ENCODE results near the gene ANKRD7. TPM values are rescaled to one million over a fixed set of nuclear protein-coding genes. Genes with fewer than 3 reads are reported as not detected.

The ANKRD7 gene
- total and polyA plus RNA-seq, 8 donors, result 0.28 to 1.2 (median 0.63) TPM

GRCh38 chr7:118243695-118244094, 19.2 kb downstream of the ANKRD7 start:
- H3K9me3 ChIP-seq, result no peaks in the 10 kb centered on the region
- H3K4me1 ChIP-seq, result no peaks in the 10 kb centered on the region
- no peak for FAIRE-seq
- no peak overlapping the region for H3K27ac ChIP-seq
- WGBS, 2 donors, result 47 to 50% methylated on average over 1 of the region's 1 CpG
- H3K4me3 ChIP-seq, result no peak overlapping the region
- no peaks in the 10 kb centered on the region for H3K27me3 ChIP-seq
- no peaks in the 10 kb centered on the region for H3K36me3 ChIP-seq
- no peak for ATAC-seq
- TF ChIP-seq CTCF (IDR thresholded peaks at IDR 0.05), result no peak
- DNase-seq, result no peak
- intact Hi-C loops (cut with DNase I), result no loop called here

GRCh38 chr7:118245267-118246040, 20.9 kb downstream of the ANKRD7 start:
- no peak for TF ChIP-seq CTCF (IDR thresholded peaks at IDR 0.05)
- Histone ChIP-seq H3K4me3 (no peak overlapping the region), H3K4me1 (no peaks in the 10 kb centered on the region), H3K9me3 (no peaks in the 10 kb centered on the region), H3K27ac (no peak overlapping the region), H3K27me3 (no peaks in the 10 kb centered on the region), H3K36me3 (no peaks in the 10 kb centered on the region)
- intact Hi-C loops (cut with DNase I), result no loop called here
- ATAC-seq (no peak), FAIRE-seq (no peak), DNase-seq (no peak)
- 40 to 60% methylated on average over 2 of the region's 2 CpGs for WGBS, 2 donors

- no peaks in the 10 kb centered on the region for H3K9me3 ChIP-seq
- no peak overlapping the region for H3K27ac ChIP-seq
- no peak for TF ChIP-seq CTCF (IDR thresholded peaks at IDR 0.05)
- no peaks in the 10 kb centered on the region for H3K4me1 ChIP-seq
- 50 to 53% methylated on average over 4 of the region's 4 CpGs for WGBS, 2 donors
- DNase-seq (no peak), ATAC-seq (no peak), FAIRE-seq (peak; percentile 37)
- no peak overlapping the region for H3K4me3 ChIP-seq
- intact Hi-C loops (cut with DNase I), result no loop called here
- H3K36me3 ChIP-seq, result no peaks in the 10 kb centered on the region
- H3K27me3 ChIP-seq, result no peaks in the 10 kb centered on the region
Observed at GRCh38 chr7:118250860-118251494, 26.5 kb downstream of the ANKRD7 start.

- Histone ChIP-seq H3K4me1 (no peaks in the 10 kb centered on the region), H3K4me3 (no peak overlapping the region), H3K9me3 (no peaks in the 10 kb centered on the region), H3K36me3 (no peaks in the 10 kb centered on the region), H3K27ac (no peak overlapping the region), H3K27me3 (no peaks in the 10 kb centered on the region)
- no peak for FAIRE-seq
- no peak for DNase-seq
- ATAC-seq, result no peak
- TF ChIP-seq CTCF (IDR thresholded peaks at IDR 0.05), result no peak
- WGBS, 2 donors, result 84 to 93% methylated on average over 1 of the region's 1 CpG
- intact Hi-C loops (cut with DNase I), result no loop called here
Observed at GRCh38 chr7:118252087-118252486, 27.6 kb downstream of the ANKRD7 start.

- FAIRE-seq, result peak; percentile 54
Observed at GRCh38 chr7:118259115-118259514, 34.6 kb downstream of the ANKRD7 start.

More at GRCh38 chr7:118259115-118259514, 34.6 kb downstream of the ANKRD7 start:
- intact Hi-C loops (cut with DNase I), result no loop called here
- Histone ChIP-seq H3K36me3 (no peaks in the 10 kb centered on the region), H3K4me1 (no peaks in the 10 kb centered on the region), H3K27me3 (no peaks in the 10 kb centered on the region), H3K9me3 (no peaks in the 10 kb centered on the region), H3K4me3 (no peak overlapping the region), H3K27ac (no peak overlapping the region)
- ATAC-seq, result no peak
- DNase-seq, result no peak
- no peak for TF ChIP-seq CTCF (IDR thresholded peaks at IDR 0.05)
- 86 to 93% methylated on average over 2 of the region's 2 CpGs for WGBS, 2 donors

Measured in pancreas (tissue), 10 donors.